Activated naive CD4-positive, alpha-beta T cell treated with anti-CD3 and anti-CD28 coated beads, Interleukin-2, amount 50 U/mL, for 72 hours (primary cell): ENCODE results near the gene SCCPDH. TPM values are rescaled to one million over a fixed set of nuclear protein-coding genes. Genes with fewer than 3 reads are reported as not detected.
"Not testable (repeated sequence)": the region's sequence is repeated elsewhere in the genome, so short reads cannot be mapped to it uniquely, and the experiment has no call there.

Experiments
- ATAC-seq, 2 donors: fragments of 150-1000 bp; cut with Tn5 transposase; 2 replicates each; pipeline ENCODE4 v1.10.0; 2021; ENCODE audit warnings: mild to moderate bottlenecking in 2 of 2, moderate library complexity in 2 of 2
- DNase-seq, 2 donors: peaks; one replicate each; pipeline ENCODE4 v3.0.0; 2021 to 2022; ENCODE audit warnings: low spot score in 2 of 2
- H3K27ac Mint-ChIP-seq, 2 donors: one replicate each; pipeline ENCODE4 v1.8.0; 2022; ENCODE audit warnings: mild to moderate bottlenecking in 2 of 2, mixed read lengths in 2 of 2
- H3K36me3 Mint-ChIP-seq, 2 donors: one replicate each; pipeline ENCODE4 v1.8.0; 2022; ENCODE audit warnings: mixed read lengths in 2 of 2
- H3K9me3 Mint-ChIP-seq, 2 donors: one replicate each; pipeline ENCODE4 v1.8.0; 2022; ENCODE audit warnings: mixed read lengths in 2 of 2
- total RNA-seq, 2 donors: library from RNA; stranded (reverse); gene quantifications; one replicate each; pipeline ENCODE4 v1.2.3, GENCODE V29; 2022

Gene SCCPDH
- 10 to 100 TPM; 13.5 to 32.3 TPM for total RNA-seq

- Mint-ChIP-seq H3K36me3 (peaks cover 28 to 32% of the 10 kb centered on the region in 2 donors), H3K27ac (peak within 1 kb of the TSS; percentile 67 to 88), H3K9me3 (peaks cover 0 to 22% of the 10 kb centered on the region in 2 donors)
- peak; percentile 78 to 79 for DNase-seq
- ATAC-seq, result peak; percentile 95 to 97
These were observed at the start of gene SCCPDH for GRCh38 chr1:246724016-246724730. Gene SCCPDH (plus strand): TSS chr1:246724409. CDS start chr1:246724423, 14 bp downstream.

GRCh38 chr1:246677842-246678241, 46.4 kb upstream of the SCCPDH start:
- peaks cover 0 to 4% of the 10 kb centered on the region in 2 donors for H3K36me3 Mint-ChIP-seq

GRCh38 chr1:246678816-246679793, 45.1 kb upstream of the SCCPDH start:
- no peaks in the 10 kb centered on the region for H3K9me3 Mint-ChIP-seq
- no peaks in the 10 kb centered on the region for H3K36me3 Mint-ChIP-seq
- no peak for ATAC-seq
- DNase-seq, result no peak
- peak overlapping the region; percentile 22 to 35 for H3K27ac Mint-ChIP-seq

More at GRCh38 chr1:246677842-246678241, 46.4 kb upstream of the SCCPDH start:
- Mint-ChIP-seq H3K9me3 (no peaks in the 10 kb centered on the region), H3K27ac (no peak overlapping the region)
- ATAC-seq (no peak), DNase-seq (no peak)

GRCh38 chr1:246679794-246680177, 44.4 kb upstream of the SCCPDH start:
- H3K27ac Mint-ChIP-seq, result peak overlapping the region in 1 of 2 donors; percentile 35
- no peaks in the 10 kb centered on the region for H3K36me3 Mint-ChIP-seq
- no peak for DNase-seq
- no peak for ATAC-seq
- H3K9me3 Mint-ChIP-seq, result no peaks in the 10 kb centered on the region

- Mint-ChIP-seq H3K9me3 (no peaks in the 10 kb centered on the region), H3K36me3 (no peaks in the 10 kb centered on the region), H3K27ac (peak overlapping the region in 1 of 2 donors; percentile 35)
- no peak for DNase-seq
- no peak for ATAC-seq
These were observed 44.0 kb upstream of the SCCPDH start for GRCh38 chr1:246680190-246680589.

GRCh38 chr1:246680696-246681130, 43.5 kb upstream of the SCCPDH start:
- Mint-ChIP-seq H3K9me3 (no peaks in the 10 kb centered on the region), H3K27ac (no peak overlapping the region), H3K36me3 (no peaks in the 10 kb centered on the region)
- no peak for ATAC-seq
- no peak for DNase-seq

- ATAC-seq (no peak), DNase-seq (no peak)
- Mint-ChIP-seq H3K27ac (no peak overlapping the region), H3K9me3 (no peaks in the 10 kb centered on the region), H3K36me3 (no peaks in the 10 kb centered on the region)
These were observed 42.0 kb upstream of the SCCPDH start for GRCh38 chr1:246681900-246682895.

- ATAC-seq (no peak), DNase-seq (no peak)
- H3K9me3 Mint-ChIP-seq, result no peaks in the 10 kb centered on the region
- no peaks in the 10 kb centered on the region for H3K36me3 Mint-ChIP-seq
- no peak overlapping the region for H3K27ac Mint-ChIP-seq
These were observed 40.7 kb upstream of the SCCPDH start for GRCh38 chr1:246683521-246683920.

- no peak overlapping the region for H3K27ac Mint-ChIP-seq
- no peaks in the 10 kb centered on the region for H3K36me3 Mint-ChIP-seq
- H3K9me3 Mint-ChIP-seq, result no peaks in the 10 kb centered on the region
- DNase-seq, result no peak
- ATAC-seq, result no peak
These were observed 37.2 kb upstream of the SCCPDH start for GRCh38 chr1:246687002-246687401.

GRCh38 chr1:246689409-246690008, 34.7 kb upstream of the SCCPDH start:
- peaks cover 4% of the 10 kb centered on the region in 2 donors for H3K9me3 Mint-ChIP-seq
- DNase-seq, result peak; percentile 54 to 58
- H3K27ac Mint-ChIP-seq, result no peak overlapping the region
- no peaks in the 10 kb centered on the region for H3K36me3 Mint-ChIP-seq
- peak; percentile 95 to 98 for ATAC-seq

GRCh38 chr1:246690100-246690499, 34.1 kb upstream of the SCCPDH start:
- Mint-ChIP-seq H3K36me3 (no peaks in the 10 kb centered on the region), H3K27ac (no peak overlapping the region), H3K9me3 (peaks cover 4% of the 10 kb centered on the region in 2 donors)
- DNase-seq (no peak), ATAC-seq (no peak)

- Mint-ChIP-seq H3K36me3 (no peaks in the 10 kb centered on the region), H3K9me3 (peaks cover 4% of the 10 kb centered on the region in 2 donors), H3K27ac (no peak overlapping the region)
- ATAC-seq (no peak), DNase-seq (no peak)
These were observed 32.4 kb upstream of the SCCPDH start for GRCh38 chr1:246691622-246692495.

GRCh38 chr1:246694213-246694895, 29.9 kb upstream of the SCCPDH start:
- H3K36me3 Mint-ChIP-seq, DNase-seq, H3K27ac Mint-ChIP-seq, H3K9me3 Mint-ChIP-seq, ATAC-seq: not testable (repeated sequence)

GRCh38 chr1:246695136-246695535, 29.1 kb upstream of the SCCPDH start:
- H3K9me3 Mint-ChIP-seq, result peaks cover 4% of the 10 kb centered on the region in 2 donors
- no peak overlapping the region for H3K27ac Mint-ChIP-seq
- no peaks in the 10 kb centered on the region for H3K36me3 Mint-ChIP-seq
- DNase-seq, result no peak
- ATAC-seq, result no peak
